ENCODE data around the gene PTBP3.

The PTBP3 gene

GRCh38 chr9:112355427-112355897 lies 22.0 kb upstream of the PTBP3 start:
- no peak for DNase-seq

GRCh38 chr9:112354081-112354743 lies 20.8 kb upstream of the PTBP3 start:
- DNase-seq = no peak

- DNase-seq = no peak
These were observed 18.8 kb upstream of the PTBP3 start for GRCh38 chr9:112352209-112352608.

GRCh38 chr9:112351184-112351583 lies 17.8 kb upstream of the PTBP3 start:
- DNase-seq = no peak

DNA sequence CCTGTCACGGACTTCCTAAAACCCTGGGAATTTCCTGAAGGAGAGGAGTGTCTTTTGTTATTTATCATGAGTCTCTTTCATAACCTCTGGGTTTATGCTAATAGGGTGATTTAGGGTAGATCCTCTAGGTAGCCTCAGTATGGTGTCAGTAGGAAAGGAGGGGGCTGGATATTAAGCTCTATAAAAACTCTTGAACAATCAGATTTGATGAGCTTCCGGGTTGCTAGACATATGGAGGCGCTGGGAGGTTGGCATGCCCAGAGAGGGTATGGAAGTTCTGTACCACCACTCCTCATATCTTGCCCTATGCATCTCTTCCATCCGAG lies 15.6 kb upstream of the PTBP3 start:
- no peak for DNase-seq

- no peak for DNase-seq
These were observed 15.0 kb upstream of the PTBP3 start for GRCh38 chr9:112348257-112349007.

- DNase-seq = no peak
These were observed 8.3 kb upstream of the PTBP3 start for GRCh38 chr9:112341730-112342129.

DNA sequence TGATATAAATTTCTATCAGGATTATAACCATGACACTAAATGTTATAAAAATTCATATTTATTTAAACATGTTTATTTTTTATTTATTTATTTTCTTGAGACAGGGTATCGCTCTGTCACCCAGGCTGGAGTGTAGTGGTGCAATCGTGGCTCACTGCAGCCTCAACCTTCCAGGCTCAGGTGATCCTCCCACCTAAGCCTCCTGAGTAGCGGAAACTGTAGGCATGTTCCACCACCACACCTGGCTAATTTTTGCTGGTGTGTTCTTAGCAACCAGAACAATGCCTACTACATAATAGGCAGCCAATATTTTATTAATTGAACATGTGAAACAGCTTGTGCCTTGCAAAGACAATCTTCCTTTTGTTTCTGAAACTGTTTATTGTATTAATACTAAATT lies 6.5 kb upstream of the PTBP3 start:
- no peak for DNase-seq

DNA sequence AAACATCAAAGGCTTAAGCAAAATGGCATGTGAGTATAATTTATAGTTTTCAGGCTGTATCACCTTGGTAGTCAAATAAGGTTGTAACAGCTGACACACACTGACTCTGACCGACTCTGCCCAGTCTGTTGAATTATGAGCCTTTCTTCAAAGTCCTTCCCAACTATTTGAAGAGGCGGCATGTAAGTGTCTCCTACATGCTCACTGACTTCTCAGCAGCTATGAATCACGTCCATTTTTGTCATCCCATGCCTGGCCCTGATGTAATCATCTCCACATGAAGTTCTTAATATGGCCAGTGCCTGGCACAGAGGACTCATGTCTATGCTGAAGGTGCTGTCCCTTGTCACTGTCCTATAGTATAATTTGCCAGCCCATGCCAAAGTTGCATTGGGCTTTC lies 5.1 kb upstream of the PTBP3 start:
- DNase-seq = no peak

DNA sequence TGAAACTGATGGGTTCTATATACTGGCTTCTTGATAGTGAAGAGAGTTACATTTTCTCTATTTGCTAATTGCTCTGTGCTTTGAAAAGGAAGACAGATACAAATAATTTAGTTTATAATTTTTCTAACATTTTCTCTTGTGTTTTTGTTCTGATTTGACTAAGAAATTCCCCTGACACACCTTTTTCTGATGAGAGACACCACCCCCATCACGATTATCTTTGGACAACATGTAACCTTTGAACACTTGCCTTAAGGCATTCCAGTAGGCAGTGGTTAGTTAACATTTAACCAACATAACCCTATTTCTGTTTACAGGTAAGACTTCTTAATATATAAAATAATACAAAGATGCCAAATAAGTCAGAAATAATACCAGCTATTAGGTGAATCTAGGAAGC lies 4.1 kb upstream of the PTBP3 start:
- no peak for DNase-seq

GRCh38 chr9:112334432-112334841 lies 1.0 kb upstream of the PTBP3 start:
- DNase-seq = no peak

DNA sequence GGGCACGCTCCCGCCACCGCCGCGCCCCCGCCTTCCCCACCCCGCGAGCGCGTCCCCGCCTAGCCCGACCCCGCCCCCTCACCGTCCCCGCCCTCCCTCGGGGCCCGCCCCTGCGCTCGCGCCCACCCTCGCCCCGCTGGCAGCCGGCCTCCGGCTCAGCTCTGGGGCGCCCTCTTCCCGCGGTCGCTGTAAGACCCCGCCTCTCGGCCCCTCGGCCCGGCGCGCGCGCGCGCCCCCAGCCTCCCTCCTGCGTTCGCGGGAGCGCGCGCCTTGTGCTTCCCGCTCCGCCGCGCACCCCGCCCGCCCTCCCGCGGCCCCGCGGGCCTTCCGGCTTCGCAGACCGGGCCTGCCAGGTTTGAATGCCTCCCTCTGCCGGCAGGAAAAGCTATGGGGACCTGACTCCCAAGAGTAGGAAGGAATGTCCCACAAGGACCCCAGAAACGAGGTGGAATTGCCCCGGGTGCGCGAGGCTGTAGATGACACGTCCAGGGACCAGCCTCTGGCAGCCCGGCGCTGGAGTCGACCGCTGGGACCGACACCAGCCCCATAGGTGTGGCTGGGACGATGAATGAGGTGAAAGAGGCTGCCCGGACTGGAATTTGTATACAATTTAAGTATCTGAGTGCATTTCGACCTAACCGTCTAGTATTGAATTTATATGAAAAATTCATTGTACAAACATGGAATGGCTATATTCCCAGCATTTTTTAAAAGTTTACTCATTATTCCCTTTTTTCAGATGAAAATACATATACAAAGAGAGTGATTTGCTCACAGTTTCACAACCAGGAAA lies 416 bp upstream of the PTBP3 start:
- peak; percentile 83 for DNase-seq

- no peak for DNase-seq
These were observed 794 bp downstream of the PTBP3 start for GRCh38 chr9:112332674-112332976.

- DNase-seq = no peak
These were observed 1.2 kb downstream of the PTBP3 start for GRCh38 chr9:112332214-112332613.

DNA sequence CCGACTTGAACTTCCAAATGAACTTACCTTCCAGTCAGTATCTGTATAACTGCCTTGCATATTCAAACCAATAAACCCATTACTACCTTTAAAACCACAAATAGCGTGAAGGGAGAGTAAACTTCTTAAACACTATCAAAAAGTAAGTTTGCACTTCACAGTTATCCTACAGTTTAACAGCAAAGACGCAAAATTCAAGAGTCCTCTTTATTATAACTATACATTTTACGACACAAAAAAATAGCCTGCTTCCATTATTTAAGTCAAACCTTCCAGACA lies 1.8 kb downstream of the PTBP3 start:
- no peak for DNase-seq

GRCh38 chr9:112328545-112328944 lies 4.9 kb downstream of the PTBP3 start:
- DNase-seq = no peak

- DNase-seq = no peak
These were observed 5.5 kb downstream of the PTBP3 start for GRCh38 chr9:112327718-112328450.

- DNase-seq = no peak
These were observed 7.2 kb downstream of the PTBP3 start for GRCh38 chr9:112326194-112326593.

DNA sequence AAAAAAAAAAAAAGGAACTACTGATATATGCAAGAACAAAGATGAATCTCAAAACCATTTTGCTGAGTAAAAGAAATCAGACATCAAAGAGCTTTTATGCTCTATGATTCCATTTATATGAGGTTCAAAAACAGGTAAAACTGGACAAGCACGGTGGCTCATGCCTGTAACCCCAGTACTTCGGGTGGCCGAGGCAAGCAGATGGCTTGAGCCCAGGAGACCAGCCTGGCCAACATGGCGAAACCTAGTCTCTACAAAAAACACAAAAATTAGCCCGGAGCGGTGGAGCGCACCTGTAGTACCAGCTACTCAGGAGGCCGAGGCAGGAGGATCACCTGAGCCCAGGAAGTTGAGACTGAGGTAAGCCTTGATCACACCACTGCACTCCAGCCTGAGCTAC lies 7.8 kb downstream of the PTBP3 start:
- DNase-seq = no peak

- no peak for DNase-seq
These were observed 8.3 kb downstream of the PTBP3 start for GRCh38 chr9:112325127-112325526.

DNA sequence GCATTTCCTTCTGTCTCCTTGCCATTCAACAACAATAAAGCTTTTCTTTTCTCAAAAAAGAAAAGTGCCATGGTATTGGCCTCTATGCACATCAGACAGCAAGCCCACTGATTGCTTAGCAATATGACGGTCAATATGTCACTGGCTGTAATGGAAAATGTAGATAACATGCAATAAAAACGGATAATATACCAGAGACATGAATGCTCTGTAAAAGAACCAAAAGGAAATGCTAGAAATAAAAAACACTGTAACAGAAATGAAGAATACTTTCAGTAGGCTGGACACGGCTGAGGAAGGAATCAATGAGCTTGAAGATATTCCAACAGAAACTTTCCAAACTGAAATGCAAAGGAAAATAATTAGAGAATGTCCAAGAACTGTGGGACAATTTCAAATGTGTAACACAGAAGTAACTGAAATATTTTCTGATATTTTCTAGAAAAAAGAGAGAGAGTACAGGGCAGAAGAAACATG lies 10.0 kb downstream of the PTBP3 start:
- no peak for DNase-seq

DNA sequence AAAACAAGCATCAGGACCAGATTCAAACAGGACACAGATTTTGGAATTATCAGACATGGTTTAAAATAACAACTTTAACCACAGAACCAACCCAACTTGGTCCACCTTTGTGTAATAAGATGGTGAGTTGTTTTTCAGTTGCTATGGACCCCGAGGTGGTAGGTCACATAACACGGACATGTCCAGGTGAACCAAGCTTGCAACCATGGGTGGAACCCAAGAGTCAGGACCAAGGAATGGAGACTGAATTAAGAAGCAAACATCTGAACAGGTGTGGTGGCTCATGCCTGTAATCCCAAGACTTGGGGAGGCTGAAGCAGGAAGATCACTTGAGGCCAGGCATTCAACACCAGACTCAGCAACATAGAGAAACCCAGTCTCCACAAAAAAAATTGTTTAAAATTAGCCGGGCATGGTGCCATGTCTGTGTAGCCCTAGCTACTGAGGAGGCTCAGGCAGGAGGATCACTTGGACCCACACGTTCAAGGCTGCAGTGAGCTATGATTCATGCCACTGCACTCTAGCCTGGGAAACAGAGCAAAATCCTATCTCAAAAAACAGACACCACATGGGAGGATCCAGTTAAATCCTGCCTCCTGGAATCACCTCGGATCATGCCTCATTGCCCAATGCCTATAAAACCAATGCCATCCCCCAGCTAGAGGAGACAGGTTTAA lies 10.6 kb downstream of the PTBP3 start:
- DNase-seq = no peak
